ENCODE results near the gene ANKRD6.

The ANKRD6 gene

GRCh38 chr6:89413006-89413400, 19.9 kb upstream of the ANKRD6 start:
- DNase-seq (ENCODE audit: low spot score) = no peak

- DNase-seq (ENCODE audit: low spot score) = no peak
Measured at GRCh38 chr6:89414215-89414614, 18.7 kb upstream of the ANKRD6 start.

GRCh38 chr6:89415185-89415584, 17.8 kb upstream of the ANKRD6 start:
- no peak for DNase-seq (ENCODE audit: low spot score)

GRCh38 chr6:89416796-89417195, 16.2 kb upstream of the ANKRD6 start:
- DNase-seq (ENCODE audit: low spot score) = no peak

- no peak for DNase-seq (ENCODE audit: low spot score)
Measured at GRCh38 chr6:89430201-89430962, 2.6 kb upstream of the ANKRD6 start.

- no peak for DNase-seq (ENCODE audit: low spot score)
Measured at GRCh38 chr6:89433252-89434149, 549 bp downstream of the ANKRD6 start.

GRCh38 chr6:89434150-89434499, 1.2 kb downstream of the ANKRD6 start:
- DNase-seq (ENCODE audit: low spot score) = no peak

GRCh38 chr6:89434954-89435353, 2.0 kb downstream of the ANKRD6 start:
- no peak for DNase-seq (ENCODE audit: low spot score)

GRCh38 chr6:89436226-89436625, 3.3 kb downstream of the ANKRD6 start:
- DNase-seq (ENCODE audit: low spot score) = no peak

GRCh38 chr6:89438248-89438647, 5.3 kb downstream of the ANKRD6 start:
- DNase-seq (ENCODE audit: low spot score) = no peak

GRCh38 chr6:89439014-89439413, 6.1 kb downstream of the ANKRD6 start:
- DNase-seq (ENCODE audit: low spot score) = no peak

- no peak for DNase-seq (ENCODE audit: low spot score)
Measured at GRCh38 chr6:89440200-89440599, 7.2 kb downstream of the ANKRD6 start.

- no peak for DNase-seq (ENCODE audit: low spot score)
Measured at GRCh38 chr6:89443658-89444057, 10.7 kb downstream of the ANKRD6 start.

- no peak for DNase-seq (ENCODE audit: low spot score)
Measured at GRCh38 chr6:89449193-89449592, 16.2 kb downstream of the ANKRD6 start.

GRCh38 chr6:89452281-89452680, 19.3 kb downstream of the ANKRD6 start:
- no peak for DNase-seq (ENCODE audit: low spot score)

- DNase-seq (ENCODE audit: low spot score) = no peak
Measured at GRCh38 chr6:89454300-89454699, 21.3 kb downstream of the ANKRD6 start.

GRCh38 chr6:89458704-89459103, 25.8 kb downstream of the ANKRD6 start:
- no peak for DNase-seq (ENCODE audit: low spot score)

- DNase-seq (ENCODE audit: low spot score) = no peak
Measured at GRCh38 chr6:89459501-89459900, 26.5 kb downstream of the ANKRD6 start.

- DNase-seq (ENCODE audit: low spot score) = no peak
Measured at GRCh38 chr6:89460713-89461112, 27.8 kb downstream of the ANKRD6 start.

- DNase-seq (ENCODE audit: low spot score) = no peak
Measured at GRCh38 chr6:89462503-89462902, 29.6 kb downstream of the ANKRD6 start.

GRCh38 chr6:89464295-89464694, 31.3 kb downstream of the ANKRD6 start:
- DNase-seq (ENCODE audit: low spot score) = no peak

- no peak for DNase-seq (ENCODE audit: low spot score)
Measured at GRCh38 chr6:89467437-89467836, 34.5 kb downstream of the ANKRD6 start.

GRCh38 chr6:89468998-89469397, 36.0 kb downstream of the ANKRD6 start:
- no peak for DNase-seq (ENCODE audit: low spot score)

Measured in hematopoietic multipotent progenitor cell treated with erythropoietin and hydrocortisone succinate and interleukin-3 and kit ligand, for 15 days (in vitro differentiated cells).